Mesenchymal stem cell (in vitro differentiated cells and primary cell): ENCODE data around the gene ZFP92.

Source experiments
- DNase-seq: peaks from one replicate; pipeline ENCODE4 v3.0.0-alpha.2; 2013
- H2AFZ ChIP-seq: one replicate; pipeline ENCODE4 v1.6.1; 2013; ENCODE audit warnings: low read depth, mild to moderate bottlenecking, control low read depth, inconsistent platforms, low read length, moderate library complexity
- H2AK5ac ChIP-seq: 2 replicates; pipeline ENCODE4 v1.6.1; 2013; ENCODE audit warnings: low read length, moderate library complexity, mild to moderate bottlenecking, inconsistent platforms; ENCODE audit not compliant: severe bottlenecking
- H2BK120ac ChIP-seq: one replicate; pipeline ENCODE4 v1.6.1; 2013; ENCODE audit warnings: low read depth, mild to moderate bottlenecking, inconsistent platforms, low read length, moderate library complexity
- H2BK12ac ChIP-seq, 2 experiments: one replicate each; pipeline ENCODE4 v1.6.1; 2013; ENCODE audit warnings: inconsistent platforms in 2 of 2, low read length in 2 of 2, mild to moderate bottlenecking in 2 of 2, moderate library complexity in 2 of 2, control low read depth in 1 of 2
- H2BK15ac ChIP-seq: one replicate; pipeline ENCODE4 v1.6.1; 2013; ENCODE audit warnings: mild to moderate bottlenecking, low read depth, inconsistent platforms; ENCODE audit not compliant: poor library complexity, severe bottlenecking
- H2BK5ac ChIP-seq: 2 replicates; pipeline ENCODE4 v1.6.1; 2013; ENCODE audit warnings: low read depth, mild to moderate bottlenecking, low read length, control low read depth, inconsistent platforms; ENCODE audit not compliant: poor library complexity, severe bottlenecking
- H3K14ac ChIP-seq, 2 experiments: one replicate each; pipeline ENCODE4 v1.6.1; 2013; ENCODE audit warnings: inconsistent platforms in 2 of 2, low read length in 2 of 2, control low read depth in 1 of 2, mild to moderate bottlenecking in 1 of 2, moderate library complexity in 1 of 2
- H3K18ac ChIP-seq, 2 experiments: one replicate each; pipeline ENCODE4 v1.6.1; 2013; ENCODE audit warnings: inconsistent platforms in 2 of 2, low read length in 2 of 2, control low read depth in 1 of 2, low read depth in 1 of 2, mild to moderate bottlenecking in 1 of 2
- H3K23ac ChIP-seq, 2 experiments: one replicate each; pipeline ENCODE4 v1.6.1; 2013; ENCODE audit warnings: inconsistent platforms in 2 of 2, low read length in 2 of 2, mild to moderate bottlenecking in 2 of 2, moderate library complexity in 2 of 2, control low read depth in 1 of 2
- H3K27ac ChIP-seq: 2 replicates; pipeline ENCODE4 v1.5.1; 2013; ENCODE audit warnings: mild to moderate bottlenecking, moderate library complexity, low read length, control low read depth, inconsistent platforms; ENCODE audit not compliant: poor library complexity, severe bottlenecking
- H3K27me3 ChIP-seq, 2 experiments: 2 replicates each; pipeline versions ENCODE4 v1.6.1 to v1.7.0; 2013; ENCODE audit warnings: low read length in 2 of 2, mild to moderate bottlenecking in 2 of 2, moderate library complexity in 2 of 2, control low read depth in 1 of 2, inconsistent platforms in 1 of 2; ENCODE audit not compliant: control insufficient read depth in 1 of 2, insufficient read depth in 1 of 2
- H3K36me3 ChIP-seq, 2 experiments: 2 replicates each; pipeline versions ENCODE4 v1.6.1 to v1.7.0; 2013; ENCODE audit warnings: low read length in 2 of 2, control low read depth in 1 of 2, inconsistent platforms in 1 of 2, low read depth in 1 of 2, mild to moderate bottlenecking in 1 of 2; ENCODE audit not compliant: insufficient read depth in 2 of 2, control insufficient read depth in 1 of 2
- H3K4ac ChIP-seq, 2 experiments: one replicate each; pipeline ENCODE4 v1.6.1; 2013; ENCODE audit warnings: inconsistent platforms in 2 of 2, low read length in 2 of 2, mild to moderate bottlenecking in 2 of 2, moderate library complexity in 2 of 2, control low read depth in 1 of 2, low read depth in 1 of 2
- H3K4me1 ChIP-seq: 2 replicates; pipeline ENCODE4 v1.6.1; 2013; ENCODE audit warnings: low read depth, low read length, control low read depth; ENCODE audit not compliant: control insufficient read depth, insufficient read depth
- H3K4me2 ChIP-seq: 2 replicates; pipeline ENCODE4 v1.6.1; 2013; ENCODE audit warnings: low read length, mild to moderate bottlenecking, inconsistent platforms; ENCODE audit not compliant: poor library complexity, severe bottlenecking
- H3K4me3 ChIP-seq, 2 experiments: 2 replicates each; pipeline versions ENCODE4 v1.5.1 to v1.7.0; 2013; ENCODE audit warnings: low read length in 2 of 2, mild to moderate bottlenecking in 2 of 2, control low read depth in 1 of 2, low read depth in 1 of 2; ENCODE audit not compliant: insufficient read depth in 1 of 2
- H3K79me1 ChIP-seq: replicated peaks from 2 replicates; pipeline ENCODE4 v1.6.1; 2013; ENCODE audit warnings: mild to moderate bottlenecking, control low read depth, low read length, inconsistent platforms; ENCODE audit not compliant: poor library complexity, severe bottlenecking
- H3K9ac ChIP-seq: 2 replicates; pipeline ENCODE4 v1.7.0; 2013; ENCODE audit warnings: mild to moderate bottlenecking, low read length, moderate library complexity
- H3K9me3 ChIP-seq: 2 replicates; pipeline ENCODE4 v1.7.0; 2013; ENCODE audit warnings: mild to moderate bottlenecking, low read length; ENCODE audit not compliant: control insufficient read depth
- H4K8ac ChIP-seq: one replicate; pipeline ENCODE4 v1.6.1; 2013; ENCODE audit warnings: inconsistent platforms, mild to moderate bottlenecking, low read length, moderate library complexity
- H4K91ac ChIP-seq: one replicate; pipeline ENCODE4 v1.6.1; 2013; ENCODE audit warnings: mild to moderate bottlenecking, low read length, inconsistent platforms
- WGBS: methylation state at CpG from one replicate; pipeline ENCODE4 v1.1.7; 2013; ENCODE audit warnings: mixed read lengths; 5-methylcytosine and 5-hydroxymethylcytosine counted together

Gene ZFP92

GRCh38 chrX:153417637-153418036 is 6.4 kb downstream of the ZFP92 start:
- Histone ChIP-seq H3K4me2 (no peak overlapping the region), H4K91ac (no peak overlapping the region), H3K27me3 (peaks cover 13 to 71% of the 10 kb centered on the region in 2 experiments), H4K8ac (no peak overlapping the region), H2AK5ac (no peak overlapping the region), H2AFZ (no peak overlapping the region), H3K23ac (no peak overlapping the region), H3K14ac (no peak overlapping the region), H3K4me1 (peaks cover 2% of the 10 kb centered on the region), H2BK15ac (no peak overlapping the region), H2BK5ac (no peak overlapping the region), H3K4ac (no peak overlapping the region), H3K4me3 (no peak overlapping the region), H2BK120ac (no peak overlapping the region), H3K79me1 (no peaks in the 10 kb centered on the region), H2BK12ac (no peak overlapping the region), H3K9ac (no peak overlapping the region), H3K9me3 (no peaks in the 10 kb centered on the region), H3K27ac (no peak overlapping the region), H3K18ac (no peak overlapping the region), H3K36me3 (no peaks in the 10 kb centered on the region)
- 80% methylated on average over 8 of the region's 8 CpGs for WGBS
- DNase-seq, result no peak

GRCh38 chrX:153420851-153421599 is 9.8 kb downstream of the ZFP92 start:
- no peak for DNase-seq
- 98% methylated on average over 61 of the region's 91 CpGs for WGBS
- no peak overlapping the region for H2AFZ ChIP-seq
- H3K4me3 ChIP-seq, result no peak overlapping the region
- H3K36me3 ChIP-seq, result no peaks in the 10 kb centered on the region
- H3K9ac ChIP-seq, result no peak overlapping the region
- H2BK12ac ChIP-seq, result no peak overlapping the region
- no peak overlapping the region for H4K8ac ChIP-seq
- H3K79me1 ChIP-seq, result no peaks in the 10 kb centered on the region
- H2BK15ac ChIP-seq, result no peak overlapping the region
- H2AK5ac ChIP-seq, result no peak overlapping the region
- no peaks in the 10 kb centered on the region for H3K9me3 ChIP-seq
- H3K27ac ChIP-seq, result no peak overlapping the region
- no peak overlapping the region for H2BK120ac ChIP-seq
- no peak overlapping the region for H2BK5ac ChIP-seq
- H3K14ac ChIP-seq, result no peak overlapping the region
- no peak overlapping the region for H3K4ac ChIP-seq
- no peak overlapping the region for H3K18ac ChIP-seq
- peaks cover 2% of the 10 kb centered on the region for H3K4me1 ChIP-seq
- H3K4me2 ChIP-seq, result no peak overlapping the region
- H3K23ac ChIP-seq, result no peak overlapping the region
- H4K91ac ChIP-seq, result no peak overlapping the region
- peaks cover 13 to 72% of the 10 kb centered on the region in 2 experiments for H3K27me3 ChIP-seq

- H3K9ac ChIP-seq, result no peak overlapping the region
- H3K18ac ChIP-seq, result no peak overlapping the region
- no peaks in the 10 kb centered on the region for H3K36me3 ChIP-seq
- no peak overlapping the region for H2BK120ac ChIP-seq
- H4K91ac ChIP-seq, result no peak overlapping the region
- H4K8ac ChIP-seq, result no peak overlapping the region
- peaks cover 12 to 71% of the 10 kb centered on the region in 2 experiments for H3K27me3 ChIP-seq
- no peak overlapping the region for H3K4me2 ChIP-seq
- H3K27ac ChIP-seq, result no peak overlapping the region
- H3K14ac ChIP-seq, result no peak overlapping the region
- no peak overlapping the region for H3K23ac ChIP-seq
- H3K9me3 ChIP-seq, result no peaks in the 10 kb centered on the region
- WGBS, result 94% methylated on average over 16 of the region's 18 CpGs
- H3K79me1 ChIP-seq, result no peaks in the 10 kb centered on the region
- H2BK12ac ChIP-seq, result no peak overlapping the region
- no peak overlapping the region for H3K4me3 ChIP-seq
- H2AK5ac ChIP-seq, result no peak overlapping the region
- no peak overlapping the region for H2AFZ ChIP-seq
- H2BK5ac ChIP-seq, result no peak overlapping the region
- H3K4ac ChIP-seq, result no peak overlapping the region
- DNase-seq, result no peak
- no peak overlapping the region for H2BK15ac ChIP-seq
- H3K4me1 ChIP-seq, result peaks cover 2% of the 10 kb centered on the region
Measured at GRCh38 chrX:153421856-153422255, 10.6 kb downstream of the ZFP92 start.

- H4K8ac ChIP-seq, result no peak overlapping the region
- H3K27ac ChIP-seq, result no peak overlapping the region
- no peak overlapping the region for H2BK12ac ChIP-seq
- 92% methylated on average over 8 of the region's 8 CpGs for WGBS
- H2BK5ac ChIP-seq, result no peak overlapping the region
- no peaks in the 10 kb centered on the region for H3K9me3 ChIP-seq
- no peak overlapping the region for H3K23ac ChIP-seq
- no peak overlapping the region for H3K4ac ChIP-seq
- H3K18ac ChIP-seq, result no peak overlapping the region
- H3K14ac ChIP-seq, result no peak overlapping the region
- no peak overlapping the region for H3K4me3 ChIP-seq
- no peak for DNase-seq
- no peak overlapping the region for H2BK15ac ChIP-seq
- H3K4me1 ChIP-seq, result no peaks in the 10 kb centered on the region
- H3K27me3 ChIP-seq, result peaks cover 0 to 64% of the 10 kb centered on the region in 2 experiments
- no peaks in the 10 kb centered on the region for H3K79me1 ChIP-seq
- no peak overlapping the region for H4K91ac ChIP-seq
- H3K4me2 ChIP-seq, result no peak overlapping the region
- H2BK120ac ChIP-seq, result no peak overlapping the region
- no peaks in the 10 kb centered on the region for H3K36me3 ChIP-seq
- H2AFZ ChIP-seq, result no peak overlapping the region
- no peak overlapping the region for H2AK5ac ChIP-seq
- H3K9ac ChIP-seq, result no peak overlapping the region
Measured at GRCh38 chrX:153423652-153424051, 12.4 kb downstream of the ZFP92 start.
